GM21576 (cell line): ENCODE results near the gene CAMKMT.
"Not testable (repeated sequence)": the region's sequence is repeated elsewhere in the genome, so short reads cannot be mapped to it uniquely, and the experiment has no call there.

Experiments used
- ATAC-seq: cut with Tn5 transposase; IDR thresholded peaks from one replicate; pipeline ENCODE4 v1.9.1; 2021; ENCODE audit warnings: mild to moderate bottlenecking, moderate library complexity; ENCODE audit not compliant: unreplicated experiment

CAMKMT gene

GRCh38 chr2:44495544-44495943, 133.8 kb downstream of the CAMKMT start:
- no peak for ATAC-seq

- no peak for ATAC-seq
These were observed 134.4 kb downstream of the CAMKMT start for GRCh38 chr2:44496130-44496529.

GRCh38 chr2:44498551-44498950, 136.8 kb downstream of the CAMKMT start:
- ATAC-seq: no peak

- ATAC-seq: not testable (repeated sequence)
These were observed 143.9 kb downstream of the CAMKMT start for GRCh38 chr2:44505664-44506063.

GRCh38 chr2:44510246-44510645, 148.5 kb downstream of the CAMKMT start:
- no peak for ATAC-seq

- no peak for ATAC-seq
These were observed 153.7 kb downstream of the CAMKMT start for GRCh38 chr2:44515416-44515815.

GRCh38 chr2:44519026-44519425, 157.3 kb downstream of the CAMKMT start:
- no peak for ATAC-seq

GRCh38 chr2:44522846-44523245, 161.1 kb downstream of the CAMKMT start:
- ATAC-seq: no peak

GRCh38 chr2:44524347-44524926, 162.7 kb downstream of the CAMKMT start:
- ATAC-seq: no peak

GRCh38 chr2:44526352-44526751, 164.6 kb downstream of the CAMKMT start:
- no peak for ATAC-seq

GRCh38 chr2:44528595-44528994, 166.8 kb downstream of the CAMKMT start:
- ATAC-seq: no peak

- ATAC-seq: no peak
These were observed 167.7 kb downstream of the CAMKMT start for GRCh38 chr2:44529448-44529847.

GRCh38 chr2:44531289-44531688, 169.5 kb downstream of the CAMKMT start:
- no peak for ATAC-seq

GRCh38 chr2:44532031-44532430, 170.3 kb downstream of the CAMKMT start:
- ATAC-seq: no peak

GRCh38 chr2:44533508-44533907, 171.8 kb downstream of the CAMKMT start:
- no peak for ATAC-seq

GRCh38 chr2:44535376-44535775, 173.6 kb downstream of the CAMKMT start:
- ATAC-seq: no peak

GRCh38 chr2:44537264-44537663, 175.5 kb downstream of the CAMKMT start:
- ATAC-seq: no peak

GRCh38 chr2:44542520-44542919, 180.8 kb downstream of the CAMKMT start:
- no peak for ATAC-seq

- ATAC-seq: no peak
These were observed 182.3 kb downstream of the CAMKMT start for GRCh38 chr2:44543773-44544725.

GRCh38 chr2:44545005-44545404, 183.3 kb downstream of the CAMKMT start:
- no peak for ATAC-seq

GRCh38 chr2:44546459-44547127, 184.8 kb downstream of the CAMKMT start:
- no peak for ATAC-seq

GRCh38 chr2:44547718-44548117, 186.0 kb downstream of the CAMKMT start:
- no peak for ATAC-seq
